Prostate gland (tissue), 2 donors: ENCODE results near the gene LBHD1.

Experiments
- POLR2A ChIP-seq: fragments of 450-650 bp; IDR thresholded peaks from one replicate; pipeline ENCODE4 v1.6.1; 2016; ENCODE audit warnings: antibody characterized with exemption, mild to moderate bottlenecking
- TF ChIP-seq, protein P1 (sequence below), 4 experiments: fragments of 200-600 bp in 2 of 4; fragments of 450-650 bp in 2 of 4; sonication (generic) in 2 of 4; IDR thresholded peaks; 1 replicate in 3 of 4; 2 replicates in 1 of 4; pipeline ENCODE4 v1.5.1; 2016 to 2019; ENCODE audit warnings: antibody characterized with exemption in 4 of 4, mild to moderate bottlenecking in 2 of 4, moderate library complexity in 2 of 4

DNA sequence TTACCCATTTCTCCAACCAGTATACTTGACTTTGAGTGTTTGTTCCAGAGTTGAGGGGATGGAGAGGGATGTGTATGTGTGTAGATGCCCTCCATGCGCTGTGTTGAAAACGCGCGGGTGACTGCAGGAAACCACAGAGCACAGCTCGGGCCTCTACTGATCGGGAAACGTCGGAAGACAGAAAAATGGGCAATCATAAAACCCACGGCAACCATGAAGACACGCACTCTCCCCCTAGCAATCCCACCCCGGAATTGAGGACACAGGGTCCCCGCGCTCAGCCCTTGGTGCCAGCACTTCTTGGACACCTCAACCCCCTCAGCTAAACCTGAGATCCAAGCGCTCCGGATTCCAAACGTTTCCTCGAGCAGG is 845 bp downstream of the LBHD1 start:
- TF ChIP-seq, protein P1, sequence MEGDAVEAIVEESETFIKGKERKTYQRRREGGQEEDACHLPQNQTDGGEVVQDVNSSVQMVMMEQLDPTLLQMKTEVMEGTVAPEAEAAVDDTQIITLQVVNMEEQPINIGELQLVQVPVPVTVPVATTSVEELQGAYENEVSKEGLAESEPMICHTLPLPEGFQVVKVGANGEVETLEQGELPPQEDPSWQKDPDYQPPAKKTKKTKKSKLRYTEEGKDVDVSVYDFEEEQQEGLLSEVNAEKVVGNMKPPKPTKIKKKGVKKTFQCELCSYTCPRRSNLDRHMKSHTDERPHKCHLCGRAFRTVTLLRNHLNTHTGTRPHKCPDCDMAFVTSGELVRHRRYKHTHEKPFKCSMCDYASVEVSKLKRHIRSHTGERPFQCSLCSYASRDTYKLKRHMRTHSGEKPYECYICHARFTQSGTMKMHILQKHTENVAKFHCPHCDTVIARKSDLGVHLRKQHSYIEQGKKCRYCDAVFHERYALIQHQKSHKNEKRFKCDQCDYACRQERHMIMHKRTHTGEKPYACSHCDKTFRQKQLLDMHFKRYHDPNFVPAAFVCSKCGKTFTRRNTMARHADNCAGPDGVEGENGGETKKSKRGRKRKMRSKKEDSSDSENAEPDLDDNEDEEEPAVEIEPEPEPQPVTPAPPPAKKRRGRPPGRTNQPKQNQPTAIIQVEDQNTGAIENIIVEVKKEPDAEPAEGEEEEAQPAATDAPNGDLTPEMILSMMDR (IDR thresholded peaks at IDR 0.05), result no peak
- TF ChIP-seq POLR2A, result no peak
